HEK293 (cell line): ENCODE results near the gene COL11A2.

Experiments
- EGR2 ChIP-seq: fragments of 450-650 bp; formaldehyde crosslinking; IDR thresholded peaks from 2 replicates; pipeline ENCODE4 v1.5.1; 2016; ENCODE audit warnings: low read depth, missing biosample characterization, missing genetic modification characterization
- FEZF1 ChIP-seq: fragments of 450-650 bp; formaldehyde crosslinking; IDR thresholded peaks from 2 replicates; pipeline ENCODE4 v1.5.1; 2016; ENCODE audit warnings: missing biosample characterization, missing genetic modification characterization
- HOXA7 ChIP-seq: sonication (generic); formaldehyde crosslinking; IDR thresholded peaks from 2 replicates; pipeline ENCODE4 v1.8.1; 2022; ENCODE audit warnings: missing genetic modification reagents, borderline replicate concordance
- HOXD13 ChIP-seq: sonication (generic); formaldehyde crosslinking; IDR thresholded peaks from 2 replicates; pipeline ENCODE4 v1.8.0; 2022; ENCODE audit warnings: missing genetic modification reagents, borderline replicate concordance
- KLF1 ChIP-seq: fragments of 450-650 bp; formaldehyde crosslinking; IDR thresholded peaks from 2 replicates; pipeline ENCODE4 v1.5.1; 2016; ENCODE audit warnings: missing biosample characterization, missing genetic modification characterization
- OSR2 ChIP-seq: fragments of 450-650 bp; formaldehyde crosslinking; IDR thresholded peaks from 2 replicates; pipeline ENCODE4 v1.5.1; 2016; ENCODE audit warnings: missing biosample characterization, missing genetic modification characterization
- REPIN1 ChIP-seq: fragments of 450-650 bp; formaldehyde crosslinking; IDR thresholded peaks from 2 replicates; pipeline ENCODE4 v1.5.1; 2017; ENCODE audit warnings: missing biosample characterization, missing genetic modification characterization, low read depth
- SALL2 ChIP-seq: fragments of 450-650 bp; formaldehyde crosslinking; IDR thresholded peaks from 2 replicates; pipeline ENCODE4 v1.5.0; 2017; ENCODE audit warnings: missing biosample characterization, mild to moderate bottlenecking, missing genetic modification characterization, borderline replicate concordance
- TRIM28 ChIP-seq: IDR thresholded peaks from 2 replicates; pipeline ENCODE4 v1.6.1; 2011; ENCODE audit warnings: low read length, control low read depth, borderline replicate concordance
- YY1 ChIP-seq: fragments of 450-650 bp; formaldehyde crosslinking; IDR thresholded peaks from 2 replicates; pipeline ENCODE4 v1.5.1; 2018; ENCODE audit warnings: missing biosample characterization, missing genetic modification characterization
- ZBTB1 ChIP-seq: fragments of 450-650 bp; formaldehyde crosslinking; IDR thresholded peaks from 2 replicates; pipeline ENCODE4 v1.5.1; 2016; ENCODE audit warnings: missing biosample characterization, missing genetic modification characterization
- ZBTB17 ChIP-seq: fragments of 450-650 bp; formaldehyde crosslinking; IDR thresholded peaks from 2 replicates; pipeline ENCODE4 v1.5.1; 2016; ENCODE audit warnings: missing biosample characterization, missing genetic modification characterization
- ZBTB21 ChIP-seq: fragments of 450-650 bp; formaldehyde crosslinking; IDR thresholded peaks from 2 replicates; pipeline ENCODE4 v1.5.1; 2017; ENCODE audit warnings: missing biosample characterization, missing genetic modification characterization
- ZBTB26 ChIP-seq: fragments of 450-650 bp; formaldehyde crosslinking; optimal IDR thresholded peaks from 2 replicates; pipeline ENCODE3; 2016; ENCODE audit warnings: missing biosample characterization, mild to moderate bottlenecking, missing genetic modification characterization
- ZFHX2 ChIP-seq: fragments of 450-650 bp; formaldehyde crosslinking; conservative IDR thresholded peaks from 2 replicates; pipeline ENCODE4 v1.5.1; 2016; ENCODE audit warnings: missing biosample characterization, missing genetic modification characterization
- ZFP69B ChIP-seq: fragments of 450-650 bp; formaldehyde crosslinking; IDR thresholded peaks from 2 replicates; pipeline ENCODE4 v1.5.1; 2016; ENCODE audit warnings: missing biosample characterization, missing genetic modification characterization
- ZNF114 ChIP-seq: fragments of 450-650 bp; formaldehyde crosslinking; IDR thresholded peaks from 2 replicates; pipeline ENCODE4 v1.5.0; 2017; ENCODE audit warnings: missing biosample characterization, missing genetic modification characterization
- ZNF121 ChIP-seq: fragments of 450-650 bp; formaldehyde crosslinking; IDR thresholded peaks from 2 replicates; pipeline ENCODE4 v1.5.1; 2016; ENCODE audit warnings: missing biosample characterization, missing genetic modification characterization
- ZNF133 ChIP-seq: fragments of 450-650 bp; formaldehyde crosslinking; IDR thresholded peaks from 2 replicates; pipeline ENCODE4 v1.5.1; 2016; ENCODE audit warnings: missing biosample characterization, missing genetic modification characterization
- ZNF155 ChIP-seq: fragments of 450-650 bp; formaldehyde crosslinking; IDR thresholded peaks from 2 replicates; pipeline ENCODE4 v1.5.1; 2016; ENCODE audit warnings: missing biosample characterization, missing genetic modification characterization
- ZNF19 ChIP-seq: fragments of 450-650 bp; formaldehyde crosslinking; IDR thresholded peaks from 2 replicates; pipeline ENCODE4; 2016; ENCODE audit warnings: missing biosample characterization, missing genetic modification characterization, low read depth
- ZNF221 ChIP-seq: fragments of 450-650 bp; formaldehyde crosslinking; IDR thresholded peaks from 2 replicates; pipeline ENCODE4 v1.5.1; 2017; ENCODE audit warnings: missing biosample characterization, missing genetic modification characterization, borderline replicate concordance
- ZNF350 ChIP-seq: fragments of 450-650 bp; formaldehyde crosslinking; IDR thresholded peaks from 2 replicates; pipeline ENCODE4 v1.5.0; 2017; ENCODE audit warnings: missing biosample characterization, mild to moderate bottlenecking, missing genetic modification characterization
- ZNF514 ChIP-seq: fragments of 450-650 bp; formaldehyde crosslinking; IDR thresholded peaks from 2 replicates; pipeline ENCODE4 v1.5.1; 2016; ENCODE audit warnings: missing biosample characterization, missing genetic modification characterization
- ZNF548 ChIP-seq: fragments of 450-650 bp; formaldehyde crosslinking; IDR thresholded peaks from 2 replicates; pipeline ENCODE4 v1.5.1; 2016; ENCODE audit warnings: missing biosample characterization, missing genetic modification characterization
- ZNF555 ChIP-seq: fragments of 450-650 bp; formaldehyde crosslinking; conservative IDR thresholded peaks from 2 replicates; pipeline ENCODE4 v1.5.1; 2017; ENCODE audit warnings: missing biosample characterization, mild to moderate bottlenecking, missing genetic modification characterization, inconsistent platforms
- ZNF585B ChIP-seq: fragments of 450-650 bp; formaldehyde crosslinking; IDR thresholded peaks from 2 replicates; pipeline ENCODE4 v1.5.1; 2016; ENCODE audit warnings: missing biosample characterization, missing genetic modification characterization
- ZNF830 ChIP-seq: fragments of 450-650 bp; IDR thresholded peaks from 2 replicates; pipeline ENCODE4 v1.5.0; 2018; ENCODE audit warnings: missing biosample characterization, missing genetic modification characterization, low read depth, mild to moderate bottlenecking, moderate library complexity
- ZNF837 ChIP-seq: fragments of 450-650 bp; formaldehyde crosslinking; IDR thresholded peaks from 2 replicates; pipeline ENCODE4 v1.5.1; 2016; ENCODE audit warnings: missing biosample characterization, missing genetic modification characterization
- ZSCAN4 ChIP-seq: fragments of 450-650 bp; formaldehyde crosslinking; IDR thresholded peaks from 2 replicates; pipeline ENCODE4 v1.5.1; 2017; ENCODE audit warnings: missing biosample characterization, missing genetic modification characterization
- TF ChIP-seq, protein P1 (sequence below): fragments of 450-650 bp; formaldehyde crosslinking; IDR thresholded peaks from 2 replicates; pipeline ENCODE4 v1.5.1; 2017; ENCODE audit warnings: missing biosample characterization, missing genetic modification characterization
- TF ChIP-seq, protein P2 (sequence below): fragments of 450-650 bp; formaldehyde crosslinking; IDR thresholded peaks from 2 replicates; pipeline ENCODE4; 2016; ENCODE audit warnings: missing biosample characterization, missing genetic modification characterization
- TF ChIP-seq, protein P3 (sequence below): fragments of 450-650 bp; formaldehyde crosslinking; IDR thresholded peaks from 2 replicates; pipeline ENCODE4 v1.5.1; 2016; ENCODE audit warnings: missing biosample characterization, missing genetic modification characterization, low read depth

COL11A2 gene

GRCh38 chr6:33161354-33162331 lies 30.6 kb downstream of the COL11A2 start (continued):
- TF ChIP-seq OSR2 (tag by site-specific recombination) (no peak), ZNF548 (tag by site-specific recombination) (no peak), HOXA7 (CRISPR knock-in tag) (no peak), EGR2 (tag by site-specific recombination) (peak; percentile 82), SALL2 (tag by site-specific recombination) (no peak), ZSCAN4 (tag by site-specific recombination) (no peak), ZNF221 (tag by site-specific recombination) (no peak), ZNF121 (tag by site-specific recombination) (no peak), KLF1 (tag by site-specific recombination) (no peak; the same call in 1 of the 2 replicates), ZNF133 (tag by site-specific recombination) (no peak), ZNF585B (tag by site-specific recombination) (no peak), ZNF514 (tag by site-specific recombination) (no peak), HOXD13 (CRISPR knock-in tag) (no peak), TRIM28 (no peak), ZBTB17 (tag by site-specific recombination) (0 out of 2 replicates have a peak, but pooled peaks have one; percentile 20), ZBTB21 (tag by site-specific recombination) (no peak), REPIN1 (tag by site-specific recombination) (no peak), ZNF837 (tag by site-specific recombination) (no peak), FEZF1 (tag by site-specific recombination) (no peak), ZNF114 (tag by site-specific recombination) (no peak), ZNF830 (tag by site-specific recombination) (no peak), ZNF350 (no peak), YY1 (tag by site-specific recombination) (no peak), ZNF555 (tag by site-specific recombination) (no peak), ZFHX2 (tag by site-specific recombination) (peak; percentile 87), ZBTB26 (tag by site-specific recombination) (peak; percentile 84), ZFP69B (no peak), ZBTB1 (tag by site-specific recombination) (no peak), ZNF155 (no peak), ZNF19 (tag by site-specific recombination) (no peak)
- TF ChIP-seq, protein P1, sequence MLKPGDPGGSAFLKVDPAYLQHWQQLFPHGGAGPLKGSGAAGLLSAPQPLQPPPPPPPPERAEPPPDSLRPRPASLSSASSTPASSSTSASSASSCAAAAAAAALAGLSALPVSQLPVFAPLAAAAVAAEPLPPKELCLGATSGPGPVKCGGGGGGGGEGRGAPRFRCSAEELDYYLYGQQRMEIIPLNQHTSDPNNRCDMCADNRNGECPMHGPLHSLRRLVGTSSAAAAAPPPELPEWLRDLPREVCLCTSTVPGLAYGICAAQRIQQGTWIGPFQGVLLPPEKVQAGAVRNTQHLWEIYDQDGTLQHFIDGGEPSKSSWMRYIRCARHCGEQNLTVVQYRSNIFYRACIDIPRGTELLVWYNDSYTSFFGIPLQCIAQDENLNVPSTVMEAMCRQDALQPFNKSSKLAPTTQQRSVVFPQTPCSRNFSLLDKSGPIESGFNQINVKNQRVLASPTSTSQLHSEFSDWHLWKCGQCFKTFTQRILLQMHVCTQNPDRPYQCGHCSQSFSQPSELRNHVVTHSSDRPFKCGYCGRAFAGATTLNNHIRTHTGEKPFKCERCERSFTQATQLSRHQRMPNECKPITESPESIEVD (tag by site-specific recombination) = no peak
- TF ChIP-seq, protein P2, sequence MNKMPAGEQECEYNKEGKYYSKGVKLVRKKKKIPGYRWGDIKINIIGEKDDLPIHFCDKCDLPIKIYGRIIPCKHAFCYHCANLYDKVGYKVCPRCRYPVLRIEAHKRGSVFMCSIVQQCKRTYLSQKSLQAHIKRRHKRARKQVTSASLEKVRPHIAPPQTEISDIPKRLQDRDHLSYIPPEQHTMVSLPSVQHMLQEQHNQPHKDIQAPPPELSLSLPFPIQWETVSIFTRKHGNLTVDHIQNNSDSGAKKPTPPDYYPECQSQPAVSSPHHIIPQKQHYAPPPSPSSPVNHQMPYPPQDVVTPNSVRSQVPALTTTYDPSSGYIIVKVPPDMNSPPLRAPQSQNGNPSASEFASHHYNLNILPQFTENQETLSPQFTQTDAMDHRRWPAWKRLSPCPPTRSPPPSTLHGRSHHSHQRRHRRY (tag by site-specific recombination) = no peak
- TF ChIP-seq, protein P3, sequence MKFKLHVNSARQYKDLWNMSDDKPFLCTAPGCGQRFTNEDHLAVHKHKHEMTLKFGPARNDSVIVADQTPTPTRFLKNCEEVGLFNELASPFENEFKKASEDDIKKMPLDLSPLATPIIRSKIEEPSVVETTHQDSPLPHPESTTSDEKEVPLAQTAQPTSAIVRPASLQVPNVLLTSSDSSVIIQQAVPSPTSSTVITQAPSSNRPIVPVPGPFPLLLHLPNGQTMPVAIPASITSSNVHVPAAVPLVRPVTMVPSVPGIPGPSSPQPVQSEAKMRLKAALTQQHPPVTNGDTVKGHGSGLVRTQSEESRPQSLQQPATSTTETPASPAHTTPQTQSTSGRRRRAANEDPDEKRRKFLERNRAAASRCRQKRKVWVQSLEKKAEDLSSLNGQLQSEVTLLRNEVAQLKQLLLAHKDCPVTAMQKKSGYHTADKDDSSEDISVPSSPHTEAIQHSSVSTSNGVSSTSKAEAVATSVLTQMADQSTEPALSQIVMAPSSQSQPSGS (tag by site-specific recombination) = no peak
